Stimulated activated CD8-positive, alpha-beta memory T cell treated with anti-CD3 and anti-CD28 coated beads, Interleukin-4, amount 100 ng/mL, for 24 hours (primary cell): Measurements from ENCODE around the gene MYO15A.

Experiments
- DNase-seq: peaks from one replicate; pipeline ENCODE4 v3.0.0-alpha.2; 2020; ENCODE audit warnings: low read depth

MYO15A gene

DNA sequence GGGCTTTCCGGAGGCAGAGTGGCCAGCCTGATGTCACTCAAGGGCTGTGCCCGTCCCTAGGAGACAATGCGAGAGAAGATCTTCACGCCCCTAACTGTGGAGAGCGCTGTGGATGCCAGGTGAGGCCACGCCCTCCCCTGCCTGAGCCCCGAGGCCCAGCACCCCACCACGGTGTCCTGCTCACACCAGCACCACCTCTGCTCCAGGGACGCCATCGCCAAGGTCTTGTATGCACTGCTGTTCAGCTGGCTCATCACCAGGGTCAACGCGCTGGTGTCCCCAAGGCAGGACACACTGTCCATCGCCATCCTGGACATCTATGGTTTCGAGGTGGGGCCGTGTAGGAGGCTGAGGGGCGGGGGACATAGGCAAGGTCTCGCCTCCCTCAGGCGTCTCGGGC lies 27.8 kb downstream of the MYO15A start:
- DNase-seq, result no peak

DNA sequence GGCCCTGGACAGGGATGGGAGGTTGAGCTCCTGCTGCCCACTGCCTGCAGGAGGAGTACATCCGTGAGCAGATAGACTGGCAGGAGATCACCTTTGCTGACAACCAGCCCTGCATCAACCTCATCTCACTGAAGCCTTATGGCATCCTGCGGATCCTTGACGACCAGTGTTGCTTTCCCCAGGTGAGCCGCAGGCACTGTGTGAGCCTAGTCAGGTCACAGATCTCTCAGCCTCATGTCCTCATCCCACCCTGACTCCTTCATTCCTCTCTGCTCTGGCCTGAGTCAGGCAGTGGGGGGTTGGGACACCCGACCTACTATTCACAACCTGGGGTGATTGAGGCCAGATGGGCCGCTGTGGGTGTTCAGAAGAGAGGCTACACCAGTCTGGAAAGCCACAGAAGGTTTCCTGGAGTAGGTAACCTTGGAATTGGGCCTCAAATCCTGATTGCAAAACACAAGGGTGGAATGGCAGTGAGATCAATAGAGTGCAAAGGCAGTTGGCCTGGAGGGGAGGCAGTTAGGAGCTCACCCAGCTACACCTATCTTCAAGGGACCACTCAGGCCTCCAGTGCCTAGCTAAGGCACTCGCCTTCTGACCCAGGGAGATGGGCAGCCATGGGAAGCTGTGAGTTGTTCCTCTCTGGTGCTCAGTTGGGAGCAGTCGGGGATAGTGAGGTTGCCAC lies 29.7 kb downstream of the MYO15A start:
- no peak for DNase-seq

DNA sequence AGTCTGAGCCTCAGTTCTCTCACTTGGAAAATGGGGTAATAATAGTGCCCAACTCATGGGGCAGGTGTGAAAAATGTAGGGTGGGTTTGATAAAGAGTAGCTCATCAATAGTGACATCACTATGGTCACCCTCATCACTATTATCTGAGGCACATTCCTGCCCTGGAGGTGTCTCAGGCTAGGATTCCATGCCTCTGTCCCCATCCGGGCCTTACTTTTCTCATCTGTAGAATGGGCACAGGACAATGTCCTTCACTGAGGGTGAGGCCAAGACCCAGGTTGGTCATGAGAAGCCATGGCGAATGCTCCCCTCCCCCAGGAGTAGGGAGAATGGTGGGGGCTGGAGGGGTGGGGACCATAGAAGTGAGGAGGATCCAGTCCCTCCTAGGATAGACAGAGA lies 30.5 kb downstream of the MYO15A start:
- no peak for DNase-seq

DNA sequence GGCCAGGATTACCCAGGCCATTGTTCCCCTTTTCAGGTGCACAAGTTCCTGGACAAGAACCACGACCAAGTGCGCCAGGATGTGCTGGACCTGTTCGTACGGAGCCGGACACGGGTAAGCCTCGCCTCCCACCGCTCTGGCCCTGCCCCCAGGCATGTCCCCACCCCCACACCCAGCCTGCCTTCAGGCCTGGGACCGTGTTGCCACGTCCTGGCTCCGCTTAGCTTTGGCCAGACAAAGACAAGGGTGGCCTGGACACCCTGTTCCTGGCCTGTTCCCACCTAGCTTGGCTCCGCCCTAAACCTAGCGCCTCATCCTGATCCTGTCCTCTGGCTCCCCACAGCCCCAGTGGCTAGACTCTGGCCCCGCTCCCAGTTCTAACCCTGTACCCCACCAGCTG lies 30.9 kb downstream of the MYO15A start:
- DNase-seq, result no peak

DNA sequence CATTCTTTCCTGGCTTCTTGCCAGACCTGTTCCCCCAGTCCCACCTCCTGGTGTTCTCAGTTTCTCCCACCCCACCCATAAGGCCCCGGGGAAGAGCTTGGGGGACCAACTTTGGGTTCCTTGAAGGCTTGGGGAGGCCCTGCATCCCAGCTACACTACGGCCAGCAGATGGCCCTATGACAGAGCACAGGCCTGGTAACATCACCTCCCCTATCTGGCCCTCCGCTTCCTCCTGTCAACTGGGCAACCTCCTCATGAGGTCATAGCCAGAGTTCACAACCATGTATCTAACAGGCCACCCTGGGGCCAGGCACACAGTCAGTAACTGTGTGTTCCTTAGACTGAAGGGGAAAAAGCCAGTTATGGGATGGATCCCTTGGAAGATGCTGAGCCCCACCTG lies 31.4 kb downstream of the MYO15A start:
- DNase-seq, result no peak

DNA sequence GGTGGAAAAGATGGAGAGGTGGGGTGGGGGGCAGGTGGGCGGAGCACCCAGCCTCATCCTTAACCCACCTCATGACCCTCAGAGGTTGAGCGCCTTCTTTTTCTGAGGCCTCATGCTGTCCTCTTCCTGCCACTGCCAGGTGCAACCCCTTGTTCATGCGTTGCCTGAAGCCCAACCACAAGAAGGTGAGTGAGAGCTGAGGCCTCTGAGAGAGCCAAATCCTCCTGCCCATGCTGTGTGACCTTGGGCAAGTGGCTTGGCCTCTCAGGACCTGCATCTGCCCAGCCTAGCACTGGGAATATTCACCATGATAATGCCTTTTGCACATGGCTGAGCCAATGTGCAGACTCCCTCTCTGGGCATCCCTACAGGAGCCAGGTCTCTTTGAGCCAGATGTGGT lies 32.1 kb downstream of the MYO15A start:
- DNase-seq, result no peak

DNA sequence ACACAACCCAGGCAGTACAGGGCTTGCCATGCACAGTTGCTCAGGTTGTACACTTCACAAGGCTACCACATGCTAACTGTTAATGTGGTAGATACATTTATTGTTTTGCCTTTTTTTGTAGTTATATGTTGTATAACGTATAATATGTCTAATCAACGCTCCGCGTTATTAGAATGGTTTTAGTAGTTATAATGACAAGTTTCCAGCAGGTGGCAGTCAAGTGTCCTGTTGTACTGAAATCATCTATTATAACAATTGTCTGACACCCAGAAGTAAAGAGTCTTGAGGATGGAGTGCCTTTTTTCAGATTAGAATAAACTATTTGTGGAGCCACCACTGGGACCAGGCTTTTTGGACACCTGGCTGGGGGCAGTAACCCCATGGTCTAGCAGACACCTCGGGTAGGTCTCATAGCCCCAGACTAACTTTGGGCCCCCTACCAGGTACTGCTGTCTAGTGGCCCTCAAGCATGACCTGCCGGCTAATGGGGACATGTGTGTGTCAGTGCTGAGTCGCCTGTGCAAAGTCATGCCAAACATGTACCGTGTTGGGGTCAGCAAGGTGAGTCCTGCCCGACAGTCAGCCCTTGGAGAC lies 32.8 kb downstream of the MYO15A start:
- DNase-seq, result no peak

DNA sequence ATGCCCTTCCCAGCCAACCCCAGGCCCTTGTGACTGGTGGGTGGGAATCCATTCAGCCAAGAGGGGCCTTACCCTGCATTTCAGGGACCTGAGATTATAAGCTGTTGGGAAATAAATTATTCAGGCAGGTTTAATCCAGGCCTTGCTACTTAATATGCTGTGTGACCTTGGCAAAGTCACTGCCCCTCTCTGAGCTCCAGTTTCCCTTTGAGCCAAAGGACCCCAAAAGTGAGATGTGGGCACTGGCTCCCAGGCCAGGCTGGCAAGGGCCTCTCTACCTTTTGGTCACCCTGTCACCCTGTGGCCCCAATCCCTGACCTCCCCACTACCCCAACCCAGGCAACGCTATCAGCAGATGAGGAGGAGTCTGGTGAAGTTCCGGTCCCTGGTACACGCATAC lies 33.9 kb downstream of the MYO15A start:
- no peak for DNase-seq

DNA sequence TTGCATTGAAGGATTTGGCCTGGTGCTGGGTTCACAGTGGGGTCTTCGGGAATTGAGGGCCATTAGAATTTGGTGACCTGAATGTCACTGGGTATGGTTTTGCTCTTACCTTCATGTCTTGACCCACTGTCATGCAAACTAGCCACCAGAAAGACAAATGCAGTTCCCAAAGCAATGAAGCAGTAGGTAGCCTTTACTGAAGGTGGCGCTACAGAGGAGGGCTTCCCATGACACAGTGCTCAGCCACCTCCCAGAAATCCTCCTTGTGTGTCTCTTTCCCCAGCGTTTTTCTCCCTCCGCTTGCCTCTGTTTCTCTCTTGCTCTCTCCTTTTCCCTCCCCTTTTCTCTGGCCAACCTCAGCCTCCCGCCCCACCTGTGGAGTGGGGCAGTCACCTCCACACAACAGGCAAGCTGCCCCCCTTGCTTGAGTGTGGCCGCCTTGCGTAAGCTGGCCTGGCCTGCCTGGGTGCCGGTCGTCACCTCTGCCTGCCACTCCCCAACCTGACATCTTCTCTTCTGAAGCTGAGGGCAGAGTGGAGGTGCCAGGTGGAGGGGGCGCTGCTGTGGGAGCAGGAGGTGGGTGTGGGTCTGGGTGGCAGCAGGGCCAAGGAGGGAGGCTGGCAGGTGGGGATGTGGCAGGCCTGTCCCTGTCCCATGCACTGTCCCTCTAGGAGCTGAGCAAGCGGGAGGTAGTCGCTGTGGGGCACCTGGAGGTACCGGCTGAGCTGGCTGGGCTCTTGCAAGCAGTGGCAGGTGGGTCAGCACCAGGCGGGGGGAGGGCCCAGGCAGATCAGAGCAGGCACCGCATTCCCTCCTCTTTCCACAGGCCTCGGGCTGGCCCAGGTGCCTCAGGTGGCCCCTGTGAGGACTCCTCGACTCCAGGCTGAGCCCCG lies 34.7 kb downstream of the MYO15A start:
- DNase-seq, result no peak

DNA sequence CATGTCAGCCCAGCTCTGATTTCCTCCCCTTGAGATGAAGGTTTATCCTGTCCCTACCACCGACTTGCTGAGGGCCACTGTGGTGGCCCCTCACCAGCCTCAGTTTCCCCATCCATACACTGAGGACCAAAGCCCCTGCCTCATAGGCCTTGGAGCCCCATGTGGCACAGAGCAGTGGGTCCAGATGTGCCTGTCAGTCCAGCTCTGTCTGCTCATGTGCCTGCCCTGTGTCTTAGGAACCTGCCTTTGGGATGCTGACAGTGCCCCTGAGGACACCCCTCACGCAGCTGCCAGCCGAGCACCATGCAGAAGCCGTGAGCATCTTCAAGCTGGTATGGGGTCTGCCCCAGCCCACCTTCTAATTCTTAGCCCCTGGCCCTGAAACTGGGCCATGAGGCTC lies 35.7 kb downstream of the MYO15A start:
- no peak for DNase-seq

DNA sequence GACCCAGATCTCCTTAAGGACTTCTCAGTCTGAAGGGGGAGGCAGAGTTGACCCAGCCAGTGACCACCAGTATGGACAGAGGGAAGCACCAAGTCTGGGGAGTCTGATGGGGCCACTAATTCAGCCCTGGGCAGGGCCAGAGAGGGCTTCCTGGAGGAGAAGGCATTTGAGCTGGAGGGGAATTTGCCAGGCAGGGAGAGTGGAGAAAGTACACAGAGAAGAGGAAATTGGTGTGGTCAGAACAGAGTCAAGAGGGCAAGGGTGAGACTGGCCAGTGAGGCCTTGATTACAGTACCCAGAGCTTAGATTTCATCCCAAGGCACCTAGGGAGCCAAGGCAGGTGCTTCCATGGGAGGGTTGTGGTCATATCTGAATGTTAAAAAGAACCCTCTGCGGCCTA lies 36.3 kb downstream of the MYO15A start:
- no peak for DNase-seq

DNA sequence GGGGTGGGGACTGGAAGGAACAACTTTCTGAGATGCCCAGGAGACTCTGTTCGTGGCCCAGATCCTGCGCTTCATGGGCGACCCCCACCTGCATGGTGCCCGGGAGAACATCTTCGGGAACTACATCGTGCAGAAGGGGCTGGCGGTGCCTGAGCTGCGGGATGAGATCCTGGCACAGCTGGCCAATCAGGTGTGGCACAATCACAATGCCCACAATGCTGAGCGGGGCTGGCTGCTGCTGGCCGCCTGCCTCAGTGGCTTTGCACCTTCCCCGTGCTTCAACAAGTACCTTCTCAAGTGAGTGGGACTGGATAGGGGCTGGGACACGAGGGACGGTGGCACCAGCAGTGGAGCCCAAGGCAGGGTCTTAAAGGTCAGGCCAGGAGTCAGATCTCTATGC lies 37.3 kb downstream of the MYO15A start:
- no peak for DNase-seq

DNA sequence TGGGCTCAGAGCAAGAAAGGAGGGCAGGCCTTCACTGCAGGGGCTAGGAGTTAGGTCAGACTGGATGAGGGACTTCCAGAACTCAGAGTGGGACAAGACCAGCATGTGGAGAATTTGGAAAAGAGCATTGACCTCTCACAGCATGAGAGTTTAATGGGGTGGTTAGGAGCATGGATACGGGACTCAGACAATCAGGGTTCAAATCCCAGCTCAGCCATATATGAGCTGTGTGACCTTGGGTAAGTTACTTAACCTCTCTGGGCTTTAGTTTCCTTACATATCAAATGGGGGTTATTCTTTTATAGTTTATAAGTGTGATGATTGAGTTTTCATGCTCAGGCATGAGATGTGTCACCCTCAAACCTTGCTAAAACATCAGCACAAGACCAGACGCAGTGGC lies 37.7 kb downstream of the MYO15A start:
- no peak for DNase-seq

DNA sequence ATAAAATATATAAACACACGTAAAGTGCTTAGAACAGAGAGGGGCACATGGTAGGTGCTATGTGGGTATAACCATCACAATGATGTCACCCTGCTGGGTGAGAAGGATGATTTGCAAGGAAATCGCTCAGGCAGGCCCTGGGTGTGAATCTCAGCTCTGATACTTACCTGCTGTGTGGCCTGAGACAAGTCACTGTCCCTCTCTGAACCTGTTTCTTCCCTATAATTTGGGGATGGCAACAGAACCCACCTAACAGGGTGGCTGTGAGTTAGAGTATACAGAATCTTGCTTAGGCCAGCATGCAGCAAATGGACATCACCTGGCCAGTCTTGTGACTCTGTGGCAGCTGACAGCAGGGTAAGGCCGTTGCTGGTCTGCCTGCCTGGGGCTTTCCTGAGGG lies 38.4 kb downstream of the MYO15A start:
- no peak for DNase-seq

DNA sequence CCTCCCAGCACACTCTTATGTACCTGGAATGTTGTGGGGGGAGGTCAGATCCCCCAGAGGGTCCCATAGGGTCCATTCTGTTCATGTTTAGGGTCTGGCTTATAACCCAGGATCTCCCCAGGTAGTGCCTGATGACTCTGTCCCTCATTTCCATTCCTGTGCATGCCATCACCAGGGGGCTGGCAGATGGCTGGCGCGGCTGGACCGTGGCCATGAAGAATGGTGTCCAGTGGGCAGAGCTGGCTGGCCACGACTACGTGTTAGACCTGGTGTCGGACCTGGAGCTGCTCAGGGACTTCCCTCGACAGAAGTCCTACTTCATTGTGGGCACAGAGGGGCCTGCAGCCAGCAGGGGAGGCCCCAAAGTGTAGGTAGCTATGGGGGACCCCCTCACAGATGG lies 40.0 kb downstream of the MYO15A start:
- DNase-seq, result no peak

DNA sequence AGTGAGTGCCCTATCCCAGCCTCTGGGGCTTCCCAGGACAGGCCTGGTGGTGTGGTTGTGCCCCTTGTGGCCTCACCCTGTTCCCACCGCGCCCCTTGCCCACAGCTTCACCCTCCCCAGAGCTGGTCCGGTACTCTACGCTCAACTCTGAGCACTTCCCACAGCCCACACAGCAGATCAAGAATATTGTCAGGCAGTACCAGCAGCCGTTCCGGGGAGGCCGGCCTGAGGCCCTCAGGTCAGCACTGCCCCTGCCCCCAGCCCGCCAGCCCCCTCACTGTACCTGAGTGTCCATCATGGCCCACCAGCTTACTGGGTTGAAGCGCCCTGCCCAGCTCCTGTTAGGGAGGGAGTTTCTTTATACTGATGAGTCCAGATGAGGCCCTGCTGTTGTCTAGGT lies 42.7 kb downstream of the MYO15A start:
- no peak for DNase-seq

DNA sequence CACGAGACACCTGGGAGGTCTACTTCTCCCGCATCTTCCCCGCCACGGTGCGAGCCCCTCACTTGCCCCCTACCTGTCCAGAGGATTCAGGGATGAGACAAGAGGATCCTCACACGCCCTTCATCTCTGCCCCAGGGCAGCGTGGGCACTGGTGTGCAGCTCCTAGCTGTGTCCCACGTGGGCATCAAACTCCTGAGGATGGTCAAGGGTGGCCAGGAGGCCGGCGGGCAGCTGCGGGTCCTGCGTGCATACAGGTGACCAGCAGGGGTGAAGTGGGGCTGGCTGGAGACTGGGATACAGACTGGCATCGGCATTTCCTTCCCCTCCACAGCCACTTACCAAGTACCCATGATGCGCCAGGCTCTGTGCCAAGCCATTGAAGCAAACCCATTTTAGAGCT lies 46.6 kb downstream of the MYO15A start:
- DNase-seq, result no peak

DNA sequence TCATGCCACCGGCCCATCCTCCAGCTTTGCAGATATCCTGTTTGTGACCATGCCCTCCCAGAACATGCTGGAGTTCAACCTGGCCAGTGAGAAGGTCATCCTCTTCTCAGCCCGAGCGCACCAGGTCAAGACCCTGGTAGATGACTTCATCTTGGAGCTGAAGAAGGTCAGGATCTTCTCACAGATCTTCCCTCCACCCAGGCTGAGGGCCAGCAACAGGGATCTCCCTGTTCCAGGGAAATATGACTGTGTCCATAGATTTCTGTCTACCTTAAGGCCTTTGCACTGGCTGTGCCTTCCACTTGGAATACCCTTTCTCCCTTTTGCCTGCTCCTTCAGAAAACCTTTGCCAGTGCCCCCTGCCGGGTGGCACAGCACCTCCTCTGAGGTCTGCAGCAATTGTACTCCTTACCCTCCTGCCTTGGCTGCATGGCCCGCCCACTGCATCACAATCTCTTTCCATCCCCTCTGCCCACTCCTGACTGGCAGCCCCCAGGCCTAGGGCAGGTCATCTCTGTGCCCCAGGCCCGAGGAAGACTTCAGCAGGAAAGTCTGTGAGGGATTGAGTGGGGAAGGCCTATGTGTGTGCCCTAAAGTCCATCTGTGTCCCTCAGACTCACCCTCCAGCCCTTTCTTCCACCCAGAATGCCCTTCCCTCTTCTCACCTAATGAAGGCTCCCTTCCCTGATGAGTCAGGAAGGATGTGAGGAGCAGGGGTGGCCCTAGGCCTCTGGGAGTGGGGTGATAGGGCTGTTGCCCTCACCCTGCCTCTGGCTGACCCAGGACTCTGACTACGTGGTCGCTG lies 47.8 kb downstream of the MYO15A start:
- no peak for DNase-seq

DNA sequence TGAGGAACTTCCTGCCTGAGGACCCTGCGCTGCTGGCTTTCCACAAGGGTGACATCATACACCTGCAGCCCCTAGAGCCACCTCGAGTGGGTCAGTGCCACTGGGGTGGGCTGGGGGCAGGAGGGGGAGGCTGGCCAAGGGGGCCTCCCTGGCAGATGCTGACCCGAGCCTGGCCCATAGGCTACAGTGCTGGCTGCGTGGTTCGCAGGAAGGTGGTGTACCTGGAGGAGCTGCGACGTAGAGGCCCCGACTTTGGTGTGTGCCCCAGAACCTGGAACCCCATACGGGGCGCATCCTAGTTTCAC lies 48.4 kb downstream of the MYO15A start:
- DNase-seq, result no peak

DNA sequence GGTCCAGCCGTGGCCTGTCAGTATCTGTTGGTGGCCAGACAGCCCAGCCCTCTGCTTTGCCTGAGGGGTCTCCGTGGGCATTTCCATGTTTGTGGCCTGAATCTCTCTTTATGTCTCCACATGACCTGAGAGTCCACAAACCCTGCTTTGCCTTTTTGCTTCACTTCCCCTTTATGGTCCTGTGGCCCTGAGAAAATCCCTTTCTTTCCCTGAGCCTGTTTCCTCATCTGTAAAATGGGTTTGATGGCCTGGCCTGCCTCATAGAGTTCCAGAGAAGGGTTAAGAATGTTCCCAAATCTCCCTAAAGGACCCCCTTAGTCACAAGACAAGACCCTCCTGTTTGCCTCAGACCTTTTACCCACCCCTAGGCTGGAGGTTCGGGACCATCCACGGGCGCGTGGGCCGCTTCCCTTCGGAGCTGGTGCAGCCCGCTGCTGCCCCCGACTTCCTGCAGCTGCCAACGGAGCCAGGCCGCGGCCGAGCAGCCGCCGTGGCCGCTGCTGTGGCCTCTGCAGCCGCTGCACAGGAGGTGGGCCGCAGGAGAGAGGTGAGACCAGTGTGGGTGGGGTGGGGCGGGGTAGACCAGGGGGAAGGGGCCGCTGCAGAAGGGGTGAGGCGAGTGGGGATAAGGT lies 48.9 kb downstream of the MYO15A start:
- no peak for DNase-seq

DNA sequence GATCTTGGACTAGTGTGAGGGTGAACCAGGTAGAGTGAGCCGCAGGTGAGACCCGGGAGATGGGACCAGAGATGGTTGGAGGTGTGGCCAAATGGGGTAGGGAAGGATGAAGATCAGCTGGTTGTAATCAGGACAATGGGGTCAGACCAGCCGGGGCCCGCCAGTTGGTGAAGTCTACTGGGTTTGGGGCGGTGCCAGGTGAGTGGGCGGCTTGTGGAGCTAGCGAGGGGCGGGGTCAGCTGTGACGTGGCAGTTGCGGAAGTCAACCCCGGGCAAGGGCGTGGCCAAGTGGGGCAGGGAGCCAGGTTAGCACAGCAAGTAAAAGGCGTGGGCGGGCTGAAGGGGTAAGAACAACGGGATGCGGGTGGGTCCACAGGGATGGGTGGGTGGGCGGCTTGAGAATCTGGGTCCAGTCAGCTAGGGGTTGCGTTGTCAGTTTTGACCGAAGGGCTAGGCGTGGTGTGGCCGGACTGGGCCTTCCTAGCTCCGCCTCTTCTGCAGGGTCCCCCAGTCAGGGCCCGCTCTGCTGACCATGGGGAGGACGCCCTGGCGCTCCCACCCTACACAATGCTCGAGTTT lies 49.6 kb downstream of the MYO15A start:
- peak; percentile 90 for DNase-seq
